ENCODE results near the gene CBARP. TPM values are rescaled to one million over a fixed set of nuclear protein-coding genes. Genes with fewer than 3 reads are reported as not detected.

The CBARP gene
- total and polyA plus RNA-seq, 2 donors from 2014 or later = 1.0 to 1.1 TPM

DNA sequence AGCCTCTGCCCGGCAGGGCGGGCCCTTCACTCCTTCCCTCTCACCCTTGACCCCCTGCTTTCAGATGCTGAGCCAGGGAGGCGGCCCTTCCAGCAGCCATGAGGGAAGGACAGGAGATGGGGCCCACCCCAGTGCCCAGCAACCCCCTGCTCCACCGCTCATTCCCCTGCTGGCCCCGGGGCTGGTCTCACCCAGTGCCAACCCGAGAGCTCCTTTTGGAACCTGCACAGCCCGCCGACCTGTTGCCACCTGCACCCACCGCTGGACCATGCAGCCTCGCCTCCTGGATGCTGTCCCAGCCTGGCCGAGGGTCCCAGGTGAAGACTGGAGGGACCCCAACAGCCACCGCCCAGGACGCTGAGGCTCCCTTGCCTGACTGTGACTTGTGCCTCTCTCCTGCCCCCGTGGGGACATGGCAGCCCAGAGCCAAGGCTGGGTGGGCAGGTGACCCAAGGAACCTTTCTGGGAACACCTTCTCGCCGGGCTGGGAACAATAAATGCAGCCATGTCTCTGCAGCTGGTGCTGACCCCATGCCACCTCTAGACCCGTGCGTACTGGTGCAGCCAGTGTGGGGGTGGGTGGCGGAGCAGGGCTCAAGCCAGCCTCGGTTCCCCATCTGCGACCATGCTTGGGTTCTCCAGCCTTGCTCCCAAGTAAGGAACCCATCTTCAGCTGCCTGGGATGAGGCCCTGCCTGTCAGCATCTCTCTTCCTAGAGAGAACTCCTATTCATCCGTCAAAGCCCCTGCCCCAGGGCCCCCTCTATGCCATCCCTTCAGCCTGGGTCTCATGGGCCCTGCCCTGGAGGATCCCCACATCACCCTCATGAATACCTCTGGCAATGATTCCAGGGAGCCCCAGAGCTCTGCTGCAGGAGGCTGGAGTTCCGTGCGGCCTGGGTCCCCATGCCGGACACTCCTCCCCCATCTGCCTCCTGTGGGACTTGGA is 41.2 kb upstream of the CBARP start:
- FAIRE-seq = no peak

DNA sequence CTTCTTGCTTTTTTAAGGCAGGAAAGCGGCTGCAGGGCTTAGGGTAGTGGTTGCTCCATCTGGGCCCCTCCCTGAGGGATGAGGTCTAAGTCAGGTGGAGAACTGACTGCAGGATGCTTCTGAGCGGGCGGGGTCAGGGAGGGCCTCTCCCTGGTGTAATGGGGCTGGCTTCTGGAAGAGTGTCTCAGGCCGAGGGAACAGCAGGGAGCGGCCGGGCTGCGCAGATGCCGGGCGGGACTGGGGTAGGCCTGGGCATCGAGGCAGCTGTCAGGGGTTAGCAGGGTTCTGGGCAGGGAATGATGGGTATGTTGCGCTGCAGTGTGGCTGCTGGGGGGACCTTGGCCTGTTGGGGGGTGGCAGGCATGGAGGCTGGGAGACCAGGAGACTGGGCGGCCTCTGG is 40.3 kb upstream of the CBARP start:
- TF ChIP-seq, protein P1, sequence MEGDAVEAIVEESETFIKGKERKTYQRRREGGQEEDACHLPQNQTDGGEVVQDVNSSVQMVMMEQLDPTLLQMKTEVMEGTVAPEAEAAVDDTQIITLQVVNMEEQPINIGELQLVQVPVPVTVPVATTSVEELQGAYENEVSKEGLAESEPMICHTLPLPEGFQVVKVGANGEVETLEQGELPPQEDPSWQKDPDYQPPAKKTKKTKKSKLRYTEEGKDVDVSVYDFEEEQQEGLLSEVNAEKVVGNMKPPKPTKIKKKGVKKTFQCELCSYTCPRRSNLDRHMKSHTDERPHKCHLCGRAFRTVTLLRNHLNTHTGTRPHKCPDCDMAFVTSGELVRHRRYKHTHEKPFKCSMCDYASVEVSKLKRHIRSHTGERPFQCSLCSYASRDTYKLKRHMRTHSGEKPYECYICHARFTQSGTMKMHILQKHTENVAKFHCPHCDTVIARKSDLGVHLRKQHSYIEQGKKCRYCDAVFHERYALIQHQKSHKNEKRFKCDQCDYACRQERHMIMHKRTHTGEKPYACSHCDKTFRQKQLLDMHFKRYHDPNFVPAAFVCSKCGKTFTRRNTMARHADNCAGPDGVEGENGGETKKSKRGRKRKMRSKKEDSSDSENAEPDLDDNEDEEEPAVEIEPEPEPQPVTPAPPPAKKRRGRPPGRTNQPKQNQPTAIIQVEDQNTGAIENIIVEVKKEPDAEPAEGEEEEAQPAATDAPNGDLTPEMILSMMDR (IDR thresholded peaks at IDR 0.05; ENCODE audit: borderline replicate concordance, extremely low read depth, insufficient read depth) = no peak
- intact Hi-C loops (cut with DNase I) = no loop called here
- FAIRE-seq = no peak

More for the DNA sequence above, 41.2 kb upstream of the CBARP start:
- Histone ChIP-seq H3K9ac (ENCODE audit: low read length in 3 of 3) (no peak overlapping the region), H3K36me3 (ENCODE audit: control insufficient read depth in 2 of 3, insufficient read depth in 3 of 3, low read length in 3 of 3) (peaks cover 0 to 12% (median 0%) of the 10 kb centered on the region in 3 donors), H3K9me3 (ENCODE audit: control insufficient read depth in 2 of 3, insufficient read depth in 1 of 3, low read length in 3 of 3) (no peaks in the 10 kb centered on the region), H3K27me3 (ENCODE audit: control insufficient read depth, insufficient read depth, low read length) (no peaks in the 10 kb centered on the region), H3K4me3 (ENCODE audit: low read length in 3 of 3) (no peak overlapping the region), H3K4me1 (ENCODE audit: control insufficient read depth in 2 of 3, insufficient read depth in 2 of 3, low read depth in 1 of 3, low read length in 3 of 3) (peaks cover 0 to 21% (median 4%) of the 10 kb centered on the region in 3 donors), H3K27ac (ENCODE audit: low read depth in 2 of 2, low read length in 2 of 2) (no peak overlapping the region)
- intact Hi-C loops (cut with DNase I) = no loop called here
- TF ChIP-seq, protein P1 (IDR thresholded peaks at IDR 0.05; ENCODE audit: borderline replicate concordance, extremely low read depth, insufficient read depth) = no peak
- DNase-seq = no peak

DNA sequence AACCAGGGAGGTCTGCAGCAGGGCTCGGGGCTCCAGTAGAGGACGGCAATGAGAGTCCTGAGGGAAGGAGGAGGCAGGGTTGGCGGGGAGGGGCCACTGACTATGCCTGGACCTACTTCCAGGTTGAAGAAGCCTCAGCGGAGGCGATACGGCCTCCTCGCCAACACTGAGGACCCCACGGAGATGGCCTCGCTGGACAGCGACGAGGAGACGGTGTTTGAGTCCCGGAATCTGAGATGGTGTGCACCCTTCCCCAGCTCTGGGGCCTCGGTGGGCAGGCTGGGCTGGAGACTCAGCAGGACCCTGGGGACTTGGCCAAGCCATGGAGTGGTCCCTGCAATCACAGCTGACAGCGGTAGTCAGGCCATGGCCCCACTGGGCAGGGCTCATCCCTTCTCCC is 39.3 kb upstream of the CBARP start:
- Histone ChIP-seq H3K4me3 (ENCODE audit: low read length in 3 of 3) (no peak overlapping the region), H3K9me3 (ENCODE audit: control insufficient read depth in 2 of 3, insufficient read depth in 1 of 3, low read length in 3 of 3) (no peaks in the 10 kb centered on the region), H3K27me3 (ENCODE audit: control insufficient read depth, insufficient read depth, low read length) (no peaks in the 10 kb centered on the region), H3K36me3 (ENCODE audit: control insufficient read depth in 2 of 3, insufficient read depth in 3 of 3, low read length in 3 of 3) (peaks cover 2 to 32% (median 8%) of the 10 kb centered on the region in 3 donors), H3K9ac (ENCODE audit: low read length in 3 of 3) (no peak overlapping the region), H3K27ac (ENCODE audit: low read depth in 2 of 2, low read length in 2 of 2) (no peak overlapping the region), H3K4me1 (ENCODE audit: control insufficient read depth in 2 of 3, insufficient read depth in 2 of 3, low read depth in 1 of 3, low read length in 3 of 3) (peaks cover 0 to 30% (median 10%) of the 10 kb centered on the region in 3 donors)
- DNase-seq (no peak), FAIRE-seq (no peak)
- intact Hi-C loops (cut with DNase I) = no loop called here
- TF ChIP-seq, protein P1 (IDR thresholded peaks at IDR 0.05; ENCODE audit: borderline replicate concordance, extremely low read depth, insufficient read depth) = no peak

More for the DNA sequence above, 40.3 kb upstream of the CBARP start:
- Histone ChIP-seq H3K4me3 (ENCODE audit: low read length in 3 of 3) (no peak overlapping the region), H3K4me1 (ENCODE audit: control insufficient read depth in 2 of 3, insufficient read depth in 2 of 3, low read depth in 1 of 3, low read length in 3 of 3) (peaks cover 0 to 26% (median 9%) of the 10 kb centered on the region in 3 donors), H3K9me3 (ENCODE audit: control insufficient read depth in 2 of 3, insufficient read depth in 1 of 3, low read length in 3 of 3) (no peaks in the 10 kb centered on the region), H3K9ac (ENCODE audit: low read length in 3 of 3) (no peak overlapping the region), H3K36me3 (ENCODE audit: control insufficient read depth in 2 of 3, insufficient read depth in 3 of 3, low read length in 3 of 3) (peaks cover 2 to 21% (median 4%) of the 10 kb centered on the region in 3 donors), H3K27me3 (ENCODE audit: control insufficient read depth, insufficient read depth, low read length) (no peaks in the 10 kb centered on the region), H3K27ac (ENCODE audit: low read depth in 2 of 2, low read length in 2 of 2) (no peak overlapping the region)
- DNase-seq = no peak

All from kidney (tissue), 14 donors.